Tibial nerve (tissue), 4 donors: Measurements from ENCODE around the gene PYGL. TPM values are rescaled to one million over a fixed set of nuclear protein-coding genes. Genes with fewer than 3 reads are reported as not detected.
A peak's percentile ranks its signal among the peaks of the same experiment; 100 is the strongest.

ENCODE experiments used
- DNase-seq, 2 donors: peaks; one replicate each; pipeline ENCODE4 v3.0.0-alpha.2; 2019; ENCODE audit warnings: low spot score in 2 of 2
- H3K27ac ChIP-seq, 4 donors: fragments of 200-600 bp; sonication (generic) in 3 of 4; one replicate each; pipeline ENCODE4 v1.5.1; 2017 to 2019; ENCODE audit warnings: mild to moderate bottlenecking in 1 of 4
- H3K27me3 ChIP-seq, 2 donors: fragments of 200-600 bp; sonication (generic) in 1 of 2; one replicate each; pipeline versions ENCODE4 v1.5.1 to v1.6.0; 2017 to 2019
- H3K36me3 ChIP-seq, 3 donors: fragments of 200-600 bp; sonication (generic); one replicate each; pipeline ENCODE4 v1.5.1; 2018 to 2019
- H3K4me1 ChIP-seq, 4 donors: fragments of 200-600 bp; sonication (generic) in 3 of 4; one replicate each; pipeline ENCODE4 v1.5.1; 2017 to 2019
- H3K4me3 ChIP-seq, 4 donors: fragments of 200-600 bp; sonication (generic) in 3 of 4; one replicate each; pipeline ENCODE4 v1.5.1; 2017 to 2019; ENCODE audit warnings: mild to moderate bottlenecking in 1 of 4, moderate library complexity in 1 of 4
- H3K9me3 ChIP-seq, 4 donors: fragments of 200-600 bp; sonication (generic) in 3 of 4; one replicate each; pipeline ENCODE4 v1.5.1; 2017 to 2019
- CTCF ChIP-seq, 5 experiments: fragments of 200-600 bp in 3 of 5; fragments of 450-650 bp in 2 of 5; sonication (generic) in 3 of 5; IDR thresholded peaks; one replicate each; pipeline ENCODE4 v1.5.1; 2016 to 2019; ENCODE audit warnings: antibody characterized with exemption in 5 of 5, mild to moderate bottlenecking in 3 of 5, moderate library complexity in 2 of 5
- EP300 ChIP-seq, 2 donors: sonication (generic); formaldehyde crosslinking; IDR thresholded peaks; one replicate each; pipeline ENCODE4 v1.6.1; 2017; ENCODE audit warnings: antibody characterized with exemption in 2 of 2, mild to moderate bottlenecking in 1 of 2
- POLR2A ChIP-seq, 2 donors: fragments of 450-650 bp; IDR thresholded peaks; one replicate each; pipeline ENCODE4 v1.6.1; 2017; ENCODE audit warnings: antibody characterized with exemption in 2 of 2, mild to moderate bottlenecking in 2 of 2, moderate library complexity in 2 of 2
- WGBS, 2 donors: methylation state at CpG; one replicate each; pipeline ENCODE4 v1.1.5; 2018; 5-methylcytosine and 5-hydroxymethylcytosine counted together
- total RNA-seq, 4 donors: library from RNA; depleted of rRNA; stranded (reverse); fragments of >200 nt; gene quantifications; one replicate each; pipeline ENCODE4 v1.1.0, GENCODE V29; 2016

The PYGL gene
- total RNA-seq, 4 donors from 2014 or later: 50.0 to 112 (median 74.3) TPM

DNA sequence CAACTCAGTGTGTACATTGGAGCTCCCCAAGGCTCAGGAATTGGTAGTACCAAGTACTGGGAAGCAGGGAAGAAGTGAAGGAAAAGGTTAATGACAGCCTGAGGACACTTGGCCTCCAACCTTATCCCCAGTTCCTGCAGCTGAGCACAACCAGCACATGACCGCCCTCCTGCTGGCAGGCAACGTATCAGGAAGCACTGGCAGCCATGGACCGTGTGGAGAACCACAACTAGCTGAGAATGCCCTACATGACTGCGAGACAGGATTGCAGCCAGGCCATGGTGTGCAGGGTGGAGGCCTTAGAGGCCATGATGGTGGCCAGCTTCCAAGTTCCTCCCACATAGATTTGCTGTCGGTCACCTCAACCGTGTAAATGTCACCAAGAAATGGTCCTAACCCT, 26.8 kb downstream of the PYGL start:
- Histone ChIP-seq H3K27ac (no peak overlapping the region), H3K4me3 (no peak overlapping the region), H3K36me3 (peaks cover 0 to 90% (median 5%) of the 10 kb centered on the region in 3 donors), H3K27me3 (no peaks in the 10 kb centered on the region), H3K9me3 (no peaks in the 10 kb centered on the region), H3K4me1 (peaks cover 0 to 9% (median 0%) of the 10 kb centered on the region in 4 donors)
- DNase-seq: no peak
- WGBS, 2 donors: 73 to 84% methylated on average over 6 of the region's 6 CpGs
- TF ChIP-seq CTCF (IDR thresholded peaks at IDR 0.05) (no peak), POLR2A (IDR thresholded peaks at IDR 0.05) (no peak), EP300 (IDR thresholded peaks at IDR 0.05) (no peak)

DNA sequence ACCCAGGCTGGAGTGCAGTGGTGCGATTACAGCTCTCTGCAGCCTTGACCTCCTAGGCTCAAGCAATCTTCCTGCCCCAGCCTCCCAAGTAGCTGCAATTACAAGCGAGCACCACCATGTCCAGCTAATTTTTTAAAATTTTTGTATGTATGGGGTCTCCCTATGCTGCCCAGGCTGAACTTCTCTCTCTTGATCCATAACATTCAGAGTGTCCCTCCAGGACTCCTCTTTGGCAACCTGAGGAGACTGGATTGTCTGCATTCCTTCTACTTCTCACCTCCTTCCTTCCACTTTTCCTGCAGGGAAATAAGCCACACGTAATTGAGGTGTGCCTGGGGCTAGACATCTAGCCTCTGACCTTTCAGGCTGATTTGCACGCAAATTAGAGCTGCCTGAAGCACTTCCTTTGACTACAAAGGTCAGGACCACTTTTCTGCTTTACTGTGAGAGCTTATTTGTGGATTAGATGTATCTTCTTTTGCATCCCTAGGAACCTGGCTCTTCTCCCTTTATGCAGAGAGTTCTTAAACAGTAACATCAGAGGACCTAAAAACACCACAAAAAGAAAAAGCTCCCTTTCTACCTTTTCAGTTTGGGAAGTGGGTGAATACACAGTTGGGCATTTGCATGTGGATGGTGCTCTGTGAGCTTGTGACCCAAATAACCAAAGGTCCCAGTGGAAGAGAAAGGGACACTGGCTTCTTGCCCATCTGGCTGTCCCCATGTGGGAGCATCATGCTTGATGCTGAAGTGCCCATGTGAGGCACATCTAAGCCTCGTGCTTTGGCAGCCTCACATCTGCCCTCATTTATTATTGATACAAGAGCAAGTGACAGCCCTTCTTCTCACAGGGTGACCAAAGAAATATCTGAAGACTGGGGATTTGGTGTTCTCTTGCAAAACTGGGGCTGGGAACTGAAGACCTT, 33.5 kb downstream of the PYGL start:
- Histone ChIP-seq H3K9me3 (no peaks in the 10 kb centered on the region), H3K4me3 (no peak overlapping the region), H3K4me1 (peaks cover 0 to 7% (median 0%) of the 10 kb centered on the region in 4 donors), H3K27me3 (no peaks in the 10 kb centered on the region), H3K36me3 (peaks cover 4 to 95% (median 10%) of the 10 kb centered on the region in 3 donors), H3K27ac (no peak overlapping the region)
- no peak for DNase-seq
- WGBS, 2 donors: 73 to 75% methylated on average over 5 of the region's 5 CpGs
- TF ChIP-seq POLR2A (IDR thresholded peaks at IDR 0.05): no peak
- TF ChIP-seq EP300 (IDR thresholded peaks at IDR 0.05): no peak
- no peak for TF ChIP-seq CTCF (IDR thresholded peaks at IDR 0.05)

DNA sequence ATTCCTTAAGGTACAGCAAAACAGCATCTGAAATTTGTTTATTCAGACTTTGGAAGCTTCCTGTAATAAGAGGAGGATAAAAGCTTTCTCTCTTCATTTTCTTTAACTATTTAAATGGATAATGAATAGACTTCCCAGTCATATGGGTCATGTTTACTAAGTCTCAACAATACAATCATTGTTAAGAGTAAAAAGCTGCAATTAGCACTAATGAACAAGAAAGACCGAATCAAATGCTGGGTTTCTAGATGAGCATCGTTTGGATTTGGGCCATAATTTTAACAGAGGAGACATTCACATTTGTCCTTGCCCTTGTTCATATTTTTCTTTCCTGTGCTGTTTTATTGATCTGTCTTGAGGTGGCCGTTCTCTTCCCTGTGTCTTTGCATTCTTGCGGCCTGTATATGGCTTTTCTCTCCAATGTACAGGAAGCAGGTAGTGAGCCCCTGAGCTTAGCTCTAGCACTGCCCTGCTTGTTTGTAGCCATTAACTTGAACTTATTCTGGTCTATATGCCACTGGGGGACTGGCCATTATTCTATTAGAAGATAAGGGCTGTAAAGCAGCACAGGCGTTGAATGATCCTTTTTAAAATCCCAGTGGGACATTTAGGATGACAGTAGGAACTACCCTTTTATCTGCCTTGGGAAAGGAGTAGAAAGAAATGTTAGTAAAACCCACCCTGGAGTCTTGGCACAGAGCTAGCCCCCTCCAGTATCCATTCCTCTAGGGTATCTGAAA, 37.8 kb downstream of the PYGL start:
- TF ChIP-seq CTCF (IDR thresholded peaks at IDR 0.05) (no peak), EP300 (IDR thresholded peaks at IDR 0.05) (no peak), POLR2A (IDR thresholded peaks at IDR 0.05) (no peak)
- no peak for DNase-seq
- H3K9me3 ChIP-seq: no peaks in the 10 kb centered on the region
- H3K4me3 ChIP-seq: no peak overlapping the region
- no peaks in the 10 kb centered on the region for H3K27me3 ChIP-seq
- 38 to 49% methylated on average over 5 of the region's 5 CpGs for WGBS, 2 donors
- H3K27ac ChIP-seq: peak overlapping the region in 2 of 4 donors; percentile 3 to 14
- peaks cover 4 to 87% (median 5%) of the 10 kb centered on the region in 3 donors for H3K36me3 ChIP-seq
- peaks cover 0 to 7% (median 0%) of the 10 kb centered on the region in 4 donors for H3K4me1 ChIP-seq

DNA sequence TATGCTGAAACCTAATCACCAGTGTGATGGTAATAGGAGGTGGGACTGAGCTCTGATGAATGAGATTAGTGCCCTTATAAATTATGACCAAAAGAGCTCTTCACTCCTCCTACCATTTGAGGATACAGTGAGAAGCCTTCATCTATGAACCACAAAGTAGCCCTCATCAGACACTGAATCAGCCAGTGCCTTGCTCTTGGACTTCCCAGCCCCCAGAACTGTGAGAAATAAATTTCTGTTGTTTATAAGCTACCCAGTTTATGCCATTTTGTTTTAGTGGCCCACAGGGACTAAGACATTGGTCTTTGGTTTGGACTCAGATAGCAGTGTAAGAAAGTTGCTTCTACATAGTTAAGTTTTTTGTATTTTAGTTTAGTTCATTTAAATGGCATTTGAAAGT, 39.6 kb downstream of the PYGL start:
- H3K4me1 ChIP-seq: peaks cover 0 to 7% (median 0%) of the 10 kb centered on the region in 4 donors
- H3K9me3 ChIP-seq: no peaks in the 10 kb centered on the region
- peaks cover 3 to 69% (median 4%) of the 10 kb centered on the region in 3 donors for H3K36me3 ChIP-seq
- no peaks in the 10 kb centered on the region for H3K27me3 ChIP-seq
- H3K4me3 ChIP-seq: no peak overlapping the region
- TF ChIP-seq CTCF (IDR thresholded peaks at IDR 0.05): no peak
- TF ChIP-seq POLR2A (IDR thresholded peaks at IDR 0.05): no peak
- no peak for DNase-seq
- no peak overlapping the region for H3K27ac ChIP-seq

DNA sequence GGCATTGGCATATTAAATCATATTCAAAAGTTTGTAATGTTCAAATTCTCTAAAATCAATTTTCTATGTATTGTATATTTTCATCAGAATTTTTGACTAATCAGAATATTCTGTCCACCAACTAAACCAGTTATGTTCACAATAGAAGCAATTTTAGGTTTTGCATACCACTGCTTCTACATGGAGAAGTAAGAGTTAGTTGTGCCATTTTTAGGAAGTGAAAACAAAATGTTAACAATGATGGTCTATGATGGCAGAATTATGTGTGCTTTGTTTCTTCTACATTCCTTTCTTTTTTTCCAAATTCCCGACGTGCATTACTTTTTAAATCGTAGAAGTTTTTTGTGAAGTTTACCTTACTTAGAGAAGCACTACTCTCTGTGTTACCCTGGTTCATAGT, 42.9 kb downstream of the PYGL start:
- TF ChIP-seq EP300 (IDR thresholded peaks at IDR 0.05) (no peak), CTCF (IDR thresholded peaks at IDR 0.05) (no peak), POLR2A (IDR thresholded peaks at IDR 0.05) (no peak)
- Histone ChIP-seq H3K27ac (no peak overlapping the region), H3K27me3 (no peaks in the 10 kb centered on the region), H3K9me3 (no peaks in the 10 kb centered on the region), H3K4me1 (peaks cover 0 to under 1% (median 0%) of the 10 kb centered on the region in 4 donors), H3K36me3 (peaks cover 0 to 36% (median 0%) of the 10 kb centered on the region in 3 donors), H3K4me3 (no peak overlapping the region)
- DNase-seq: no peak
- 38 to 60% methylated on average over 3 of the region's 3 CpGs for WGBS, 2 donors
